Suprapubic skin (tissue), 3 donors: ENCODE measurements around the gene PPP2R5C.

Experiments used
- CTCF ChIP-seq, 2 donors: fragments of 200-600 bp in 1 of 2; fragments of 450-650 bp in 1 of 2; sonication (generic) in 1 of 2; IDR thresholded peaks; one replicate each; pipeline ENCODE4 v1.5.1; 2016 to 2019; ENCODE audit warnings: antibody characterized with exemption in 2 of 2, mild to moderate bottlenecking in 1 of 2, moderate library complexity in 1 of 2
- POLR2A ChIP-seq, 2 donors: fragments of 450-650 bp; IDR thresholded peaks; one replicate each; pipeline ENCODE4 v1.6.1; 2017; ENCODE audit warnings: antibody characterized with exemption in 2 of 2, mild to moderate bottlenecking in 2 of 2, moderate library complexity in 2 of 2

- TF ChIP-seq CTCF (IDR thresholded peaks at IDR 0.05) (no peak), POLR2A (IDR thresholded peaks at IDR 0.05) (no peak)
Measured at GRCh38 chr14:101975231-101975630, 213.7 kb downstream of the PPP2R5C start.
